H1 (cell line): ENCODE measurements around the gene NCOA5. TPM values are rescaled to one million over a fixed set of nuclear protein-coding genes. Genes with fewer than 3 reads are reported as not detected.

Experiments
- CTCF ChIA-PET: fragments of 300-600 bp; sonication (Branson Sonifier 250); formaldehyde crosslinking; loops from one replicate; lab custom pipeline; 2021; ENCODE audit not compliant: partially characterized antibody; lab: Charles Lee
- POLR2A ChIA-PET: fragments of 300-600 bp; sonication (Branson Sonifier 250); formaldehyde crosslinking; loops from one replicate; lab custom pipeline; 2021; ENCODE audit warnings: inconsistent platforms; ENCODE audit not compliant: partially characterized antibody; lab: Charles Lee
- DNase-seq, 2 experiments: peaks; one replicate each; pipeline versions ENCODE4 v3.0.0 to v3.0.0-alpha.2; 2010 to 2022; ENCODE audit warnings: low spot score in 2 of 2, low read depth in 1 of 2, mixed read lengths in 1 of 2
- FAIRE-seq: peaks from 2 replicates; lab custom pipeline; 2011; peaks lifted over from hg19 to GRCh38; lab: Jason Lieb, UNC
- H2AFZ ChIP-seq: 2 replicates; pipeline ENCODE4 v1.8.1; 2012; ENCODE audit warnings: low read length, inconsistent platforms
- H2AK5ac ChIP-seq: 2 replicates; pipeline ENCODE4 v1.6.1; 2013; ENCODE audit warnings: low read depth, low read length
- H2BK120ac ChIP-seq: replicated peaks from 2 replicates; pipeline ENCODE3; 2013; ENCODE audit warnings: low read depth, low read length, inconsistent platforms
- H2BK12ac ChIP-seq: 2 replicates; pipeline ENCODE4 v1.6.1; 2013; ENCODE audit warnings: low read depth, low read length
- H2BK15ac ChIP-seq: 2 replicates; pipeline ENCODE4 v1.6.1; 2013; ENCODE audit warnings: low read length
- H2BK20ac ChIP-seq: 2 replicates; pipeline ENCODE4 v1.6.1; 2013; ENCODE audit warnings: low read length
- H2BK5ac ChIP-seq: 2 replicates; pipeline ENCODE4 v1.6.1; 2013; ENCODE audit warnings: low read depth, low read length
- H3K14ac ChIP-seq: 2 replicates; pipeline ENCODE4 v1.6.1; 2013; ENCODE audit warnings: inconsistent platforms; ENCODE audit not compliant: insufficient read length
- H3K18ac ChIP-seq: 2 replicates; pipeline ENCODE4 v1.6.1; 2013; ENCODE audit warnings: low read length; ENCODE audit errors: extremely low read depth
- H3K23ac ChIP-seq: 2 replicates; pipeline ENCODE4 v1.6.1; 2013; ENCODE audit warnings: inconsistent platforms; ENCODE audit not compliant: insufficient read length
- H3K23me2 ChIP-seq: 2 replicates; pipeline ENCODE4 v1.6.1; 2013; ENCODE audit warnings: low read depth, low read length
- H3K27ac ChIP-seq: 2 replicates; pipeline ENCODE4 v1.6.1; 2011; ENCODE audit warnings: low read depth, low read length, inconsistent platforms
- H3K27me3 ChIP-seq, 4 experiments: replicated peaks in 1 of 4; 1 replicate in 1 of 4; 2 replicates in 3 of 4; pipeline versions ENCODE4 v1.6.1 to v1.8.1; 2011 to 2013; ENCODE audit warnings: low read length in 3 of 4, mild to moderate bottlenecking in 3 of 4, inconsistent platforms in 2 of 4, mixed read lengths in 2 of 4, moderate library complexity in 1 of 4; ENCODE audit not compliant: control insufficient read depth in 3 of 4, insufficient read depth in 3 of 4; ENCODE audit errors: extremely low read depth in 1 of 4
- H3K36me3 ChIP-seq, 4 experiments: 2 replicates each; pipeline versions ENCODE4 v1.6.1 to v1.8.1; 2011 to 2013; ENCODE audit warnings: mild to moderate bottlenecking in 4 of 4, low read length in 3 of 4, moderate library complexity in 2 of 4, control low read depth in 1 of 4, inconsistent platforms in 1 of 4; ENCODE audit not compliant: insufficient read depth in 4 of 4, control insufficient read depth in 2 of 4
- H3K4ac ChIP-seq: replicated peaks from 2 replicates; pipeline ENCODE3; 2013; ENCODE audit warnings: low read length, low read depth, mixed read lengths, inconsistent platforms; ENCODE audit not compliant: insufficient read length
- H3K4me1 ChIP-seq, 4 experiments: replicated peaks in 1 of 4; 1 replicate in 1 of 4; 2 replicates in 3 of 4; pipeline versions ENCODE4 v1.6.1 to v1.8.1; 2011 to 2013; ENCODE audit warnings: low read length in 3 of 4, inconsistent platforms in 2 of 4, mixed read lengths in 1 of 4; ENCODE audit not compliant: insufficient read depth in 4 of 4, control insufficient read depth in 3 of 4
- H3K4me2 ChIP-seq, 2 experiments: 2 replicates each; pipeline versions ENCODE4 v1.6.1 to v1.8.1; 2011 to 2013; ENCODE audit warnings: low read depth in 2 of 2, low read length in 2 of 2, control low read depth in 1 of 2, inconsistent platforms in 1 of 2, mild to moderate bottlenecking in 1 of 2; ENCODE audit not compliant: insufficient read depth in 1 of 2
- H3K4me3 ChIP-seq, 4 experiments: fragments of 200-600, 300-600 bp in 1 of 4; sonication (generic), shearing (Covaris generic), sonication (Bioruptor Twin) in 1 of 4; 2 replicates each; pipeline versions ENCODE4 v1.5.1 to v1.8.1; 2011 to 2016; ENCODE audit warnings: low read length in 4 of 4, low read depth in 3 of 4, control low read depth in 2 of 4, inconsistent platforms in 2 of 4, mild to moderate bottlenecking in 2 of 4, mixed read lengths in 1 of 4, moderate library complexity in 1 of 4; ENCODE audit not compliant: insufficient read depth in 2 of 4; ENCODE audit errors: extremely low read depth in 1 of 4
- H3K56ac ChIP-seq: replicated peaks from 2 replicates; pipeline ENCODE3; 2013; ENCODE audit warnings: low read depth, mild to moderate bottlenecking, mixed read lengths, low read length, inconsistent platforms; ENCODE audit not compliant: insufficient read length
- H3K79me1 ChIP-seq: 2 replicates; pipeline ENCODE4 v1.6.1; 2013; ENCODE audit warnings: low read depth, low read length, control low read depth
- H3K79me2 ChIP-seq, 2 experiments: 2 replicates each; pipeline versions ENCODE4 v1.6.1 to v1.8.1; 2012 to 2013; ENCODE audit warnings: low read length in 2 of 2, mild to moderate bottlenecking in 2 of 2, inconsistent platforms in 1 of 2; ENCODE audit not compliant: insufficient read depth in 2 of 2, control insufficient read depth in 1 of 2
- H3K9ac ChIP-seq, 4 experiments: replicated peaks in 1 of 4; 1 replicate in 1 of 4; 2 replicates in 3 of 4; pipeline versions ENCODE4 v1.6.1 to v1.8.1; 2011 to 2013; ENCODE audit warnings: low read depth in 3 of 4, low read length in 3 of 4, control low read depth in 2 of 4, mild to moderate bottlenecking in 2 of 4, moderate library complexity in 2 of 4, inconsistent platforms in 1 of 4; ENCODE audit errors: extremely low read depth in 1 of 4
- H3K9me3 ChIP-seq, 2 experiments: 2 replicates each; pipeline versions ENCODE4 v1.6.1 to v1.8.1; 2012 to 2013; ENCODE audit warnings: mild to moderate bottlenecking in 2 of 2, moderate library complexity in 2 of 2, control low read depth in 1 of 2, inconsistent platforms in 1 of 2, low read depth in 1 of 2, low read length in 1 of 2, mixed read lengths in 1 of 2; ENCODE audit not compliant: insufficient read depth in 2 of 2
- H4K20me1 ChIP-seq, 2 experiments: replicated peaks in 1 of 2; 2 replicates each; pipeline versions ENCODE3 to v1.8.1; 2011 to 2013; ENCODE audit warnings: inconsistent platforms in 2 of 2, low read length in 2 of 2, mild to moderate bottlenecking in 1 of 2; ENCODE audit not compliant: insufficient read depth in 2 of 2, control insufficient read depth in 1 of 2
- H4K5ac ChIP-seq: 2 replicates; pipeline ENCODE4 v1.6.1; 2013; ENCODE audit warnings: low read length, low read depth, mixed read lengths, inconsistent platforms; ENCODE audit not compliant: insufficient read length
- H4K8ac ChIP-seq: 2 replicates; pipeline ENCODE4 v1.8.0; 2013; ENCODE audit warnings: mild to moderate bottlenecking, moderate library complexity, low read length, inconsistent platforms; ENCODE audit not compliant: insufficient read depth; ENCODE audit errors: extremely low read depth
- H4K91ac ChIP-seq: replicated peaks from 2 replicates; pipeline ENCODE3; 2013; ENCODE audit warnings: low read length, mixed read lengths, inconsistent platforms; ENCODE audit not compliant: insufficient read length
- ASH2L ChIP-seq: fragments of 200-600, 300-600 bp; sonication (generic); IDR thresholded peaks from one replicate; pipeline ENCODE4 v1.7.1; 2017; ENCODE audit warnings: low read length
- NANOG ChIP-seq: IDR thresholded peaks from 2 replicates; pipeline ENCODE4 v1.6.1; 2011; ENCODE audit warnings: low read length, low read depth, mild to moderate bottlenecking, inconsistent platforms; ENCODE audit not compliant: insufficient read depth, poor library complexity, severe bottlenecking
- RAD21 ChIP-seq, 2 experiments: IDR thresholded peaks in 1 of 2; conservative IDR thresholded peaks in 1 of 2; 2 replicates each; pipeline ENCODE4 v1.6.1; 2011; ENCODE audit warnings: low read depth in 2 of 2, low read length in 2 of 2, improper control_type of control experiment in 1 of 2, inconsistent platforms in 1 of 2, mild to moderate bottlenecking in 1 of 2, moderate library complexity in 1 of 2
- TAF7 ChIP-seq: optimal IDR thresholded peaks from 2 replicates; pipeline ENCODE3; 2011; ENCODE audit warnings: low read depth, mild to moderate bottlenecking, inconsistent platforms, low read length, moderate library complexity, borderline replicate concordance
- WGBS, 2 experiments: shearing (Covaris generic) in 1 of 2; methylation state at CpG; one replicate each; pipeline versions ENCODE4 v1.1.6 to v1.1.7; 2013 to 2015; ENCODE audit warnings: low lambda C conversion rate in 2 of 2, mixed read lengths in 2 of 2, inconsistent platforms in 1 of 2, low coverage in 1 of 2, missing lambda C conversion rate in 1 of 2; ENCODE audit not compliant: insufficient replicate concordance in 2 of 2, insufficient coverage in 1 of 2, insufficient read length in 1 of 2; ENCODE audit errors: extremely low coverage in 1 of 2, missing lambda C conversion rate in 1 of 2; 5-methylcytosine and 5-hydroxymethylcytosine counted together
- polyA plus RNA-seq, 7 experiments: library from polyadenylated mRNA; depleted of rRNA in 3 of 7; stranded (reverse) in 5 of 7; unstranded in 2 of 7; fragments of >200 nt in 5 of 7; fragments of 200-250 nt in 2 of 7; gene quantifications; 1 replicate in 5 of 7; 2 replicates in 1 of 7; 4 replicates in 1 of 7; pipeline versions ENCODE4 v1.2.1 to v1.2.3, GENCODE V29; 2011 to 2013; ENCODE audit warnings: missing spikeins in 2 of 7, mixed read lengths in 2 of 7
- total RNA-seq: library from RNA; stranded (reverse); fragmentation: NEBNext Ultra II Directional; extraction: Animal tissue kit (Norgen Biotek cat#: 25700); gene quantifications from 2 replicates; pipeline ENCODE4 v1.2.1, GENCODE V29; 2021
- TF ChIP-seq, protein P1 (sequence below), 3 experiments: IDR thresholded peaks; 1 replicate in 2 of 3; 2 replicates in 1 of 3; pipeline versions ENCODE4 v1.5.1 to v1.6.1; 2011; ENCODE audit warnings: low read length in 3 of 3, mild to moderate bottlenecking in 3 of 3, inconsistent platforms in 2 of 3, low read depth in 1 of 3, moderate library complexity in 1 of 3; ENCODE audit not compliant: insufficient read depth in 1 of 3; ENCODE audit errors: control extremely low read depth in 1 of 3

Gene NCOA5
- total and polyA plus RNA-seq, 2 of the 8 experiments (the other 6 are each of a cell fraction or from before 2014, with no cell fraction given) = 20.4 to 29.0 TPM

DNA sequence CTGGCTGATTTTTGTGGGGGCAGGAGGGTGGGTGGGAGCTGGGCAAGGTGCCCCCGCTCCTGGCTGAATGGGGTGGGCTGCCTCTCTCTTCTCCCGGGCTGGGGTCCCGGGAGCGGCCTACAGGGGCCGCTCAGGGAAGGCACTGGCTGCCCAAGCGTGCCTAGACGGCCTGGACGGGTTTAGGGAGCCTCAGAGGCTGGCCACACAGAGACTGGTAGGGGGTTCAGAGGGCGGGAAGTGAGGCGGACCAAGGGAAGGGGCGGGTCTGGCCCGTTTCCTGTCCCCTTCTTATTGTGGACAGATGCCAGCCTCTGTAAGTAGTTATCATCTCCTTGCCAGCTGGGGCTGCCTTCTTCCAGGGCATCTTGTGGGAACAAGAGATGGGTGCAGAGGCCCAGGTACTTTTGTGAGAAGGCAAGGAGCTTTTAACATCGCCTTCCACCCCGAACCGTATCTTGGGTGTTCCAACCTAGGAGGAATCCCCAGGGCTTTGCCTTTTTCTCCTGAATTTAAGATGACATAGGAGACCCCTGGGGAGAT, 28.8 kb upstream of the NCOA5 start:
- Histone ChIP-seq H4K5ac (no peak overlapping the region), H3K9me3 (no peaks in the 10 kb centered on the region), H3K23ac (no peak overlapping the region), H3K4me2 (peak overlapping the region; percentile 84 to 97), H2AK5ac (no peak overlapping the region), H3K27ac (no peak overlapping the region), H3K27me3 (peaks cover 0 to 24% (median 9%) of the 10 kb centered on the region in 4 experiments; a peak in 5 of 7 replicates), H3K4me3 (peak overlapping the region; percentile 53 to 72 (median 64)), H3K4ac (no peak overlapping the region), H2BK12ac (no peak overlapping the region), H3K79me2 (peaks cover 0 to 2% of the 10 kb centered on the region in 2 experiments; a peak in 1 of 4 replicates), H2BK5ac (peak overlapping the region; percentile 75; the same call in 1 of the 2 replicates), H4K8ac (no peak overlapping the region), H2BK15ac (no peak overlapping the region), H3K23me2 (peaks cover 8% of the 10 kb centered on the region; the same call in 1 of the 2 replicates), H2AFZ (peak overlapping the region; percentile 86; the same call in 1 of the 2 replicates), H3K4me1 (peaks cover 0 to 3% (median 0%) of the 10 kb centered on the region in 4 experiments; a peak in 2 of 7 replicates), H2BK20ac (no peak overlapping the region), H2BK120ac (no peak overlapping the region), H3K36me3 (peaks cover 0 to 9% (median 5%) of the 10 kb centered on the region in 4 experiments; a peak in 5 of 8 replicates), H4K91ac (no peak overlapping the region), H3K18ac (no peak overlapping the region; the same call in 1 of the 2 replicates), H3K14ac (no peak overlapping the region), H3K9ac (peak overlapping the region in 1 of 4 experiments; percentile 70; a peak in 2 of 7 replicates), H4K20me1 (no peaks in the 10 kb centered on the region), H3K79me1 (no peaks in the 10 kb centered on the region), H3K56ac (no peak overlapping the region)
- POLR2A ChIA-PET = interaction anchor here (1.2 to 1.9 kb wide), 5 partner anchors 9 to 30 kb away, joined by 4 to 7 read pairs (median 5); no protein-coding TSS in a partner anchor
- TF ChIP-seq TAF7 (no peak), NANOG (no peak), ASH2L (no peak), RAD21 (IDR thresholded peaks at IDR 0.05 in 1 of 2, conservative IDR thresholded peaks at IDR 0.05 in 1 of 2; ENCODE audit: low read depth in 2 of 2, low read length in 2 of 2) (peak in 1 of 2 experiments; percentile 22; a peak in 1 of 4 replicates)
- TF ChIP-seq, protein P1, sequence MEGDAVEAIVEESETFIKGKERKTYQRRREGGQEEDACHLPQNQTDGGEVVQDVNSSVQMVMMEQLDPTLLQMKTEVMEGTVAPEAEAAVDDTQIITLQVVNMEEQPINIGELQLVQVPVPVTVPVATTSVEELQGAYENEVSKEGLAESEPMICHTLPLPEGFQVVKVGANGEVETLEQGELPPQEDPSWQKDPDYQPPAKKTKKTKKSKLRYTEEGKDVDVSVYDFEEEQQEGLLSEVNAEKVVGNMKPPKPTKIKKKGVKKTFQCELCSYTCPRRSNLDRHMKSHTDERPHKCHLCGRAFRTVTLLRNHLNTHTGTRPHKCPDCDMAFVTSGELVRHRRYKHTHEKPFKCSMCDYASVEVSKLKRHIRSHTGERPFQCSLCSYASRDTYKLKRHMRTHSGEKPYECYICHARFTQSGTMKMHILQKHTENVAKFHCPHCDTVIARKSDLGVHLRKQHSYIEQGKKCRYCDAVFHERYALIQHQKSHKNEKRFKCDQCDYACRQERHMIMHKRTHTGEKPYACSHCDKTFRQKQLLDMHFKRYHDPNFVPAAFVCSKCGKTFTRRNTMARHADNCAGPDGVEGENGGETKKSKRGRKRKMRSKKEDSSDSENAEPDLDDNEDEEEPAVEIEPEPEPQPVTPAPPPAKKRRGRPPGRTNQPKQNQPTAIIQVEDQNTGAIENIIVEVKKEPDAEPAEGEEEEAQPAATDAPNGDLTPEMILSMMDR (IDR thresholded peaks at IDR 0.05; ENCODE audit: control extremely low read depth in 1 of 3, insufficient read depth in 1 of 3, low read depth in 1 of 3, low read length in 3 of 3) = peak in 1 of 3 experiments; percentile 19; a peak in 2 of 4 replicates
- no peak for FAIRE-seq
- CTCF ChIA-PET = interaction anchor here (0.6 to 6.8 kb wide), 11 partner anchors 12 to 231 kb away, joined by 3 to 60 read pairs (median 4); no protein-coding TSS in a partner anchor
- peak in 1 of 2 experiments; percentile 75 for DNase-seq
- WGBS, 2 experiments = 26% methylated on average over 10 of the region's 15 CpGs; no CpG with 5 or more reads in 1 of the 2 experiments
